CD4-positive, alpha-beta T cell treated with Interleukin-15 for 1 hour (primary cell): ENCODE data around the gene TIAL1.
"Not testable (repeated sequence)": the region's sequence is repeated elsewhere in the genome, so short reads cannot be mapped to it uniquely, and the experiment has no call there.

ENCODE experiments used
- DNase-seq: peaks from one replicate; pipeline ENCODE4 v3.0.0-alpha.2; 2020

The TIAL1 gene

DNA sequence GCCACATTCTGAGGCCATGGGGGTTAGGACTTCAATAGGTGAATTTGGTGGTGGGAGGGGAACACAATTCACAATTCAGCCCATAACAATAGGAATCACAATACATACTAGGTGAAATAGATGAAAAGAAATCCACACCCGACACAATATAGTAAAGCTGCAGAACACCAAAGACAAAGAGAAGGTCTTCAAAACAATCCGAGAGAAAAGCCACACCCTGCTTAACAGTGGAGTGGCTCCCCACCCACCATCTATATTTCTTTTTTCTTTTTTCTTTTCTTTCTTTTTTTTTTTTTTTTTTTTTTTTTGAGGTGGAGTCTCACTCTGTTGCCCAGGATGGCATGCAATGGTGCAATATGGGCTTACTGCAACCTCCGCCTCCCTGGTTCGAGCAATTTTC, 14.7 kb upstream of the TIAL1 start:
- no peak for DNase-seq

GRCh38 chr10:119609516-119609915, 12.8 kb upstream of the TIAL1 start:
- DNase-seq: no peak

DNA sequence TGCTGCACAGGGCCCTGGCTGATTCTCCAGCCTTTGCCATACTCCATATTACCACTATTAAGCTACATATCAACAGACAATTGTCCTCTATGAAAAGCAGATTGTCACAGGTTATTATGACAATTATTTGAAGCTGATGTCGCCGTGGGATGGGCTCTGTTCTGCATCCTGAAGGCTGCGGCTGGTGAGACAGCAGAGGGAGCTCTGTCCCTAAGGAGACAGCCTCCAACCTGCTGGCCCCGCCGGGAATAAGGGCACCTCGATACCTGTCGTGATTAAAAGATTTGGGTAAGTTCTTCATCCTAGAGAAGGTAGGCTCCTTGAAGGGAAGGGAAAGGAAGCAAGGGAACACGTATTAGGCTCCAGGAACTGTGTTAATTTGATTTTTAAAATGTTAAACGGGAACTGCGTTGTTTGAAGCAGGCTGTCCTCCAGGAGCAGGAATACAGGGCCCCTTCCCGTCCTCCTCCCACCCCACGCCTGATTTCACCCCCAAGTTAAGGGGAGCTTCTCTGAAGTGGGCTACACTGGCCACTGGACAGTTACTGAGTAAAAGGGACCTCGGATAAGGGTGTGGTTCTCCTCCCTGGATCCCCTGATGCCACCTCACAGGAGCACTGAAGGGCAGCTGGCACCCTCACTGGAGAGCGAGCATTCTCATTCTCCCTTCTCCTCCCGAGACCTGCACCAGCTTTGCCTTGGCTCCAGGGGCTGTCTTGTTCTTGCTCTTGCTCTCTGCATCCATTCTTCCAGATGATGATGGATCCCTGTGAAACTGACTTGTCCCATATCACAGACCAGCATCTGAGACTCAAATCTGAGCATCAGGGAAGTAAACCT, 11.8 kb upstream of the TIAL1 start:
- DNase-seq: no peak

DNA sequence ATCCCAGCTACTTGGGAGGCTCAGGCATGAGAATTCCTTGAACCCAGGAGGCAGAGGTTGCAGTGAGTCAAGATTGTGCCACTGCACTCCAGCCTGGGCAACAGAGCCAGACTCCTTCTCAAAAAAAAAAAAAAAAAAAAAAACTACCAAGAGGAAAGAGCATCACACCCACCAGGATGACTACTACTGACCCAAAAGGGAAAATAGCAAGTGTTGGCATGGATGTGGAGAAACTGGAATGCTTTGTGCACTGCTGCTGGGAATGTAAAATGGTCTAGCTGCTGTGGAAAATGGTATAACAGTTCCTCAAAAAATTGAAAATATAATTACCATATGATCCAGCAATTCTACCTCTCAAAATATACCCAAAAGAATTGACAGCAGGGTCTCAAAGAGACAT, 7.7 kb upstream of the TIAL1 start:
- no peak for DNase-seq

GRCh38 chr10:119602241-119603095, 5.7 kb upstream of the TIAL1 start:
- DNase-seq: no peak

DNA sequence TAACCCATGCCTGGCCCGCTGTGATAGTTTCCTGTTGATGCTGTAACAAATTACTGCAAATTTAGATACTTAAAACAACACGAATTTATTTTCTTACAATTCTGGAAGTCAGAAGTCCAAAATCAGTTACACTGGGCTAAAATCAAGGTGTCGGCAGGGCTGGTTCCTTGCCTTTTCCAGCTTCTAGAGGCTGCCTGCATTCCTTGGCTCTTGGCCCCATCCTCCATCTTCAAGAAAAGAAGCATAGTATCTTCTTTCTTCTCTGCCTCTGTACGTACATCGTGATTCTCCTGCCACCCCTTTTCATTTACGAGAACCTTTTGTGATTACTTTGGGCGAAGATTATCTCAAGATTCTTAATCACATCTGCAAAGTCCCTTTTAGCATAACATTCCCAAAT, 1.6 kb upstream of the TIAL1 start:
- no peak for DNase-seq

- no peak for DNase-seq
These were observed 832 bp upstream of the TIAL1 start for GRCh38 chr10:119597405-119598186.

- DNase-seq: peak; percentile 26
These were observed 868 bp downstream of the TIAL1 start for GRCh38 chr10:119595676-119596515.

DNA sequence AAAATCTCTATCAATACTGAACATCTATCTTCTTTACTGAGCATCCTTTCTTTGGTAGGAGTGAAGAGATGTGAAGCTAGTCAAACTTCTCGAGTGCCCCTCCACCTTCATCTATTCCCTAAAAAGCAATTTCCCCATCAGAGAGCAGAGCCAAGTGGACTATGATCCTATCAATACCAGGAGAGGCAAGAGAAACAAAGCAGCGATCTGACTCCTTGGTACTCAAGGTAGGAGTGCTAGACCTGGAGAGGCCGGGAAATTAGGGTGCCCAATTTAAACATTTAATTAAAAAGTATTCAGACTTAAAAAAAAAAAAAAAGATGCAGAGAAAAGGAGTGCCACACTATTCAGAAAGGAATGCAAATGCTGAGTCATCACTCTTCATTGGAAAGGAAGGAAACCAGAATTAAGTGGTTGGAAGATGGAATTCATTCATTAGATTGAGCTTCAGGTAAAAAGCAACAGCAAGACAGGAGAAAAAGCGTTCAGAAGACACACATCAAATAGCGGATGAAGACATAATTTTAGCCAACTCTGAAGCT, 1.6 kb downstream of the TIAL1 start:
- DNase-seq: no peak

- no peak for DNase-seq
These were observed 8.7 kb downstream of the TIAL1 start for GRCh38 chr10:119588071-119588470.

DNA sequence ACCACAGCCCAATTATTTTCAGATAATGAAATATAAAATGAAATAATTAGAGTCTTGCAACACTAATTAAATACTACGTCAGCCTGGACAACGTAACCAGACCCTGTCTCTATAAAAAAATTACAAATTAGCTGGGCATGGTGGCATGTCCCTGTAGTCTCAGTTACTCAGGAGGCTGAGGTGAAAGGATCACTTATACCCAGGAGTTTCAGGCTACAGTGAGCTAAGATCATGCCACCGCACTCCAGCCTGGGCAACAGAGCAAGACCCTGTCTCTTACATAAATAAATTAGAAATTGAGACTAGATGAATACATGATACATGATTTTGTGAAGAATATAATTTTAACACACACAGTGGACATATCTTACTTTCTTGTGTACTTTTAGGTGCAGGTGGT, 18.4 kb downstream of the TIAL1 start:
- DNase-seq: no peak

- no peak for DNase-seq
These were observed 20.8 kb downstream of the TIAL1 start for GRCh38 chr10:119575991-119576390.

GRCh38 chr10:119575506-119575905, 21.3 kb downstream of the TIAL1 start:
- DNase-seq: no peak

DNA sequence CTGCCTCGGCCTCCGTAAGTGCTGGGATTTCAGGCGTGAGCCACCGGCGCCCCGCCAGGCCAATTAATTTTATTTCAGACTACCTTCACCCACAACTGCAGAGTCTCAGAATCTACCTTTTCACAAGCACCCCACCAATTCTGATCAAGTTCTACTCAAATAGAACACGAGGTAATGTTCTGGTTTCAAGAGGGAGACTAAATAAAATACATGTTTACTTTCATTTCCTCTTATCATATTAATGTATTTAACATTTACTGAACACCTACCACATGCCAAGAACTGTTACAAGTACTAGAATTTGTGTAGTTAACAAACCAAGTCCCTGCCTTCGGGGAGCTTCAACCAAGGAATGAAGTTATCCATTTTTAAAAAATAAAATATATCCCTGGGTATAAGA, 28.8 kb downstream of the TIAL1 start:
- no peak for DNase-seq

DNA sequence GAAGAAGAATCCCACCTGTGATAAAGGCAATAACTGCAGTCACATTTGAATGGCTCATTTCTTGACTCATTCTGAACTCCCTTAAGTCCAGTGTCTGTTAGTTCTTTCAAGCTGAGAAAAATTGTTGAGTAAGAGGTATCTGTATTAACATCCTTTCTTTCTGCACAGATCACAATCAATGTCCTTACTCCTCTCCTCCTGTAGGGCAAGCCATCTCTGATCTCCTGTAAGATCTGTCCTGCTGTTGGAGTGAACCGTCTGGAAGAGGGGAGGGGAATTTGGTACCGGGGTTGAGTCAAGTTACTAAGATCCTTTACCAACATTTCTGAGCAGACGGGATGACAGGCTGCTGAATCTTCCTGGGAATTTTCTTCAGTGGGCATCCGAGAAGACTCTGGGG, 34.7 kb downstream of the TIAL1 start:
- DNase-seq: no peak

DNA sequence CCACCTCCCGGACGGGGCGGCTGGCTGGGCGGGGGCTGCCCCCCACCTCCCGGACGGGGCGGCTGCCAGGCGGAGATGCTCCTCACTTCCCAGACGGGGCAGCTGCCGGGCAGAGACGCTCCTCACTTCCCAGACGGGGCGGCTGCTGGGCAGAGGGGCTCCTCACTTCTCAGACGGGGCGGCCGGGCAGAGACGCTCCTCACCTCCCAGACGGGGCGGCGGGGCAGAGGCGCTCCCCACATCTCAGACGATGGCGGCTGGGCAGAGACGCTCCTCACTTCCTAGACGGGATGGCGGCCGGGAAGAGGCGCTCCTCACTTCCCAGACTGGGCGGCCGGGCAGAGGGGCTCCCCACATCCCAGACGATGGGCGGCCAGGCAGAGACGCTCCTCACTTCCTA, 37.3 kb downstream of the TIAL1 start:
- DNase-seq: not testable (repeated sequence)

- DNase-seq: not testable (repeated sequence)
These were observed 40.7 kb downstream of the TIAL1 start for GRCh38 chr10:119556081-119556480.

GRCh38 chr10:119555178-119555784, 41.5 kb downstream of the TIAL1 start:
- no peak for DNase-seq

GRCh38 chr10:119550827-119551226, 45.9 kb downstream of the TIAL1 start:
- no peak for DNase-seq

DNA sequence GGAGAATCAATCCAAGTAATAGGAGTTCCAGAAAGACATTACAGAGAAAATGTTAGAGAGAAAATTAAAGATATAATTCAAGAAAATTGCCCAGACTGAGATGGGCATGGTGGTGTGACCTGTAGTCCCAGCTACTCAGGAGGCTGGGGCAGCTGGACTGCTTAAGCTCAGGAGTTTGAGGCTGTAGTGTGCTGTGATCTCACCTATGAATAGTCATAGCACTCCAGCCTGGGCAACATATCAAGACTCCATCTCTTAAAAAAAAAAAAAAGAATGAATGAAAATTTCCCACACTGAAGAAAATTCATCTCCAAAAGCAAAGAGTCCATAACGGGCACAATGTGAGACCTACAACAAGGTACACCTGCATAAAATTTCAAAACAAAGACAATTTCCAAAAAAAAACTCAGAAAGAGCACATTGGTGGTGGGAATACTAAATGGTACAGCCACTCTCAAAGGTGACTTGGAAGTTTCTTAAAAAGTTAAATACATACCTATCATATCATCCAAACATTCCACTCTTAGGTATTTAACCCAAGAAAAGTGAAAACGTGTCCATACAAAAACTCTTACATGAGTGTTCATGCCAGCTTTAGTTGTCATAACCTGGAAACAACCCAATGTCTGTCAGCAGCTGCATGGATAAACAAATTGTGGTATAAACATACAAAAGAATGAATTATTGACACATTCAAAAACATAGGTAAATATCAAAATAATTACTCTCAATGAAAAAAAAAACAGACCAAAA, 47.3 kb downstream of the TIAL1 start:
- no peak for DNase-seq

GRCh38 chr10:119546009-119546408, 50.8 kb downstream of the TIAL1 start:
- DNase-seq: no peak
